Effector CD4-positive, alpha-beta T cell (primary cell): ENCODE measurements around the gene SLC39A3.
A peak's percentile ranks its signal among the peaks of the same experiment; 100 is the strongest.
"Not testable (repeated sequence)": the region's sequence is repeated elsewhere in the genome, so short reads cannot be mapped to it uniquely, and the experiment has no call there.

Experiments used
- DNase-seq: peaks from one replicate; pipeline ENCODE4 v3.0.0-alpha.2; 2020

SLC39A3 gene

GRCh38 chr19:2721570-2722540 lies 18.0 kb downstream of the SLC39A3 start:
- DNase-seq, result no peak

- DNase-seq, result no peak
These were observed 18.8 kb downstream of the SLC39A3 start, which contains the start of gene DIRAS1 for GRCh38 chr19:2720777-2721569. TSS of gene DIRAS1 (minus strand) at chr19:2721372. CDS start at chr19:2717806, 3,566 bp downstream.

- no peak for DNase-seq
These were observed 19.7 kb downstream of the SLC39A3 start for GRCh38 chr19:2719920-2720776.

- no peak for DNase-seq
These were observed 20.5 kb downstream of the SLC39A3 start for GRCh38 chr19:2719232-2719735.

- no peak for DNase-seq
These were observed 21.9 kb downstream of the SLC39A3 start for GRCh38 chr19:2717638-2718541.

- no peak for DNase-seq
These were observed 22.8 kb downstream of the SLC39A3 start for GRCh38 chr19:2716722-2717637.

- no peak for DNase-seq
These were observed 23.6 kb downstream of the SLC39A3 start for GRCh38 chr19:2716275-2716650.

- DNase-seq, result no peak
These were observed 24.1 kb downstream of the SLC39A3 start for GRCh38 chr19:2715470-2716274.

- DNase-seq, result no peak
These were observed 25.1 kb downstream of the SLC39A3 start for GRCh38 chr19:2714531-2715269.

GRCh38 chr19:2714102-2714501 lies 25.7 kb downstream of the SLC39A3 start:
- not testable (repeated sequence) for DNase-seq

GRCh38 chr19:2713170-2713569 lies 26.6 kb downstream of the SLC39A3 start:
- DNase-seq, result not testable (repeated sequence)

- no peak for DNase-seq
These were observed 28.0 kb downstream of the SLC39A3 start for GRCh38 chr19:2711875-2712205.

- no peak for DNase-seq
These were observed 28.5 kb downstream of the SLC39A3 start for GRCh38 chr19:2711172-2711874.

GRCh38 chr19:2706251-2706650 lies 33.6 kb downstream of the SLC39A3 start:
- DNase-seq, result no peak

GRCh38 chr19:2703691-2704216 lies 36.1 kb downstream of the SLC39A3 start:
- DNase-seq, result no peak

GRCh38 chr19:2703077-2703437 lies 36.8 kb downstream of the SLC39A3 start:
- no peak for DNase-seq

GRCh38 chr19:2702170-2703076 lies 37.4 kb downstream of the SLC39A3 start, which contains the start of gene GNG7:
TSS of gene GNG7 (minus strand) at chr19:2702694. CDS start at chr19:2520688, 182,006 bp downstream.
- DNase-seq, result peak; percentile 89
